SHP77 treated with DMSO at 0.1 percent for 48 hours (cell line): ENCODE results near the gene SGK1.

Experiments used
- DNase-seq: peaks from one replicate; lab custom pipeline; 2025; lab: John Stamatoyannopoulos, UW

SGK1 gene

GRCh38 chr6:134119486-134119885 is 198.4 kb downstream of the SGK1 start:
- DNase-seq, result no peak
